Adipose tissue (tissue), 3 donors: Measurements from ENCODE around the gene DNAJC13. TPM values are rescaled to one million over a fixed set of nuclear protein-coding genes. Genes with fewer than 3 reads are reported as not detected.

ENCODE experiments used
- H3K27ac ChIP-seq: one replicate; pipeline ENCODE4 v1.5.1; 2013; ENCODE audit warnings: low read depth, low read length
- WGBS, 3 donors: extraction: QIAGEN DNeasy Blood & Tissue Kit; methylation state at CpG; one replicate each; pipeline ENCODE4 v1.1.7; 2013; 5-methylcytosine and 5-hydroxymethylcytosine counted together
- polyA plus RNA-seq, 3 donors: library from polyadenylated mRNA; stranded (reverse); fragments of 200-250 nt; gene quantifications; one replicate each; pipeline ENCODE4 v1.2.3, GENCODE V29; 2013
- donor health status: healthy with polysubstance abuse.
- donor health status: Bipolar disorder and iron deficiency.
- donor health status: healthy.

The DNAJC13 gene
- polyA plus RNA-seq, 3 donors, result 5.7 to 15.3 (median 9.8) TPM

- H3K27ac ChIP-seq, result no peak overlapping the region
- WGBS, 3 donors, result 53 to 87% (median 57%) methylated on average over 3 of the region's 3 CpGs
These were observed 13.0 kb upstream of the DNAJC13 start for GRCh38 chr3:132404276-132404675.

DNA sequence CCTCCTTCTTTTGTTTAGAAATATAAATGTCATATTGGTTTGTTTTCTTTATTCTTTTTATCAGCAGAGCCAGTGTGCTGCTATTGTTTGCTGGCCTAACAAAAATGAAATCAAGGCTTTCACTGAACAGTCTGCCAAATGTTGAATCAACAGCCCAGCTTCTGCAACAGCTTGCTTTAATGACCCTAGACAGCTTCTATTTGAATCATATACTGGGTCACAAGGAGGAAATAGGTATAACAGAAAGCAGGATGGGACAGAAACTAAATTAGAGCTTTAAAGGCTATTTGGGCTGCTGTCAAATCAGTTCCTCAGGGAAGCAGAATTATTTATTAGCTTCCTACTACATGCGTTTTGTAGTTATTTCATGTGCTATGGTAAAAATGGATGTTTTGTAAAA lies 12.1 kb upstream of the DNAJC13 start:
- no peak overlapping the region for H3K27ac ChIP-seq
- WGBS, 3 donors, result 34 to 69% (median 35%) methylated on average over 1 of the region's 1 CpG

GRCh38 chr3:132405609-132406299 lies 11.5 kb upstream of the DNAJC13 start:
- no peak overlapping the region for H3K27ac ChIP-seq
- 73 to 90% (median 79%) methylated on average over 4 of the region's 4 CpGs for WGBS, 3 donors

- 90 to 96% (median 96%) methylated on average over 2 of the region's 2 CpGs for WGBS, 3 donors
- H3K27ac ChIP-seq, result no peak overlapping the region
These were observed 10.7 kb upstream of the DNAJC13 start for GRCh38 chr3:132406587-132406986.

DNA sequence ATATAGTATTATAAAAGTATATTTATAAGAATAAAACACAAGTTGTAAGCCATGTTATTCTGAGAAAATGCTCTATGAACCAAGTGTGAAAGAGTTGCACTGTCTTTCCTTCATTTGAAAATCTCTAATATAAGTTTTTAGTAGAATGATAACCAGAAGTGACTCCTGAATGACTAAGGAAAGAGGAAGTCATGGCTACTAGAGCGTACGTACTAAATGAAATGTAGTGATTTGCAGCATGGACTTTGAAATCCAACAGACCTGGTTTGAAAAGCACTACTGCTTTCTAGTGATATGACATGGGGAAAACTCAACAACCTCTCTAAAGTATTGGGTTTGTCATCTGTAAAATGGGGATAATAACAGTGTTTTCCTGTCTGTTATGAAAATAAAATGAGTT lies 10.3 kb upstream of the DNAJC13 start:
- H3K27ac ChIP-seq, result no peak overlapping the region
- 59 to 85% (median 60%) methylated on average over 2 of the region's 2 CpGs for WGBS, 3 donors

DNA sequence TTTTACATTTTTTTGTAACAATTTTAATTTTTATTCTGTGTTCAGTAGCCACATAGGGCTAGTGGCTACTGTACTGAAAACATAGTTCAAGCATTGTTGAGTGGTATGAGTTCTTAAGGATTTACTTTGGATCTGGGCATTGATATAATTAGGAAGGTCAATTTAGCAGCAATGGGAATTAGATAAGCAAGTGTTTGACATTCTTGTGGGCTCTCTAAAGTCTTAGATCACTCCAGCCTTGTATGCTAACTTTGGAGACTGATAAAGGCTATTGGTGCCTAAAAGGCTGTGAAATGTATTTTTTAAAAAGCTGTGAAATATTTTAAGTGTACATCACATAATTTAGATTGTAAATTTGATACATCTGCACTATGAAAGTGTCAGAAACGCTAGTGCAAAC lies 2.5 kb upstream of the DNAJC13 start:
- no peak overlapping the region for H3K27ac ChIP-seq
- 71 to 89% (median 75%) methylated on average over 1 of the region's 1 CpG for WGBS, 3 donors

- no peak overlapping the region for H3K27ac ChIP-seq
- WGBS, 3 donors, result 61 to 84% (median 78%) methylated on average over 4 of the region's 4 CpGs
These were observed 1.1 kb upstream of the DNAJC13 start for GRCh38 chr3:132416161-132416560.

DNA sequence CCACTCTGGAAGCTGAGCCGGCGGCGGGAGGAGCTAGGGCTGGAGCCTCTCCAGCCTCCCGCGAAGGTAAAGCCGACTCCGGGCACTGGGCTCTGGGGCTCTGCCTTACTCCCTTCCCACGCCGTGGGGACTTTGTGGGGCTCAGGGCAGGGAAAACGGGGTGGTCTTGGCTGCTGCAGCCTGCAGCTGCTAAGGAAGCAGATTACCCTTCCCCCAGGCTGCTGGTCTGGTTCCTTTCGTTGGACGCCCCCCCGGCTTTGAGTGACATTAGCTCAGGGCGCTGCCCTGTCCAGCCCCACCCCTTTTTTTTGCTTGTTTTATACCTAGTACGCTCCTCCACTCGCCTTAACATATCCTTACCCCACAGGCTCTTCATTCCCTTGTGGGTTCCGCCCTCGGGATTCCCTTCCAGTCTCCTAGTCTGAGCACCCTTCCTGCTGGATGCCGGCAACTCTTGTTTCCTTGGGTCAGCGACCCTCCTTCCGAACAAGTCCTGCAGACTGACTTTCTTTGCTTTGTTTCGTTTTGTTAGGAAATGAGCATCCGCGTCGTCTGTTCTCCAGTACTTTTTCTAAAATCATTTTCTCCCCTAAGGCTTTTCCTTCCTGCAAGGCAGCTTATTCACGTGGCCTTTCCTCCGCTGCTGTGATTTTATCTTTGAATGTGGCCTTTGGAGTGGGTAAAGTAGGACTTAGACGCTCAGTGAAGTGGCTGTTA lies 551 bp downstream of the DNAJC13 start:
- WGBS, 3 donors, result 0 to 1% (median 0%) methylated on average over 28 of the region's 28 CpGs
- no peak overlapping the region for H3K27ac ChIP-seq

GRCh38 chr3:132418916-132419315 lies 1.6 kb downstream of the DNAJC13 start:
- WGBS, 3 donors, result 9 to 12% (median 10%) methylated on average over 4 of the region's 4 CpGs

DNA sequence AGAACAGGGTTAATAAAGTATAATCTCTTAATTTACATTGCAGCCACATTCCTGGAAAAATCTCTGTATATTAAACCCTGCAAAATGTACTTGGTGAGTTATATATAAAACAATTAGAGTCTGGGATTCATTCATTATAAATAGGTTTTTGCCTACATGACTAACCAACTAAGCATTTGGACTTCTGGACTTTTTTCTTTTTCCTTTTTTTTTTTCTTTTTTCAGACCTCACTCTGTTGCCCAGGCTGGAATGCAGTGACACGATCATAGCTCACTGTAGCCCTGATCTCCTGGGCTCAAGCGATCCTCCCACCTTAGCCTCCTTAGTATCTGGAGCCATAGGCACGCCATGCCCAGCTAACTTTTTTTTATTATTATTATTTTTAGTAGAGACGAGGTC lies 4.5 kb downstream of the DNAJC13 start:
- 90 to 92% (median 90%) methylated on average over 4 of the region's 4 CpGs for WGBS, 3 donors
- no peak overlapping the region for H3K27ac ChIP-seq

More at GRCh38 chr3:132418916-132419315, 1.6 kb downstream of the DNAJC13 start:
- H3K27ac ChIP-seq, result no peak overlapping the region

- WGBS, 3 donors, result 88 to 96% (median 89%) methylated on average over 1 of the region's 1 CpG
- no peak overlapping the region for H3K27ac ChIP-seq
These were observed 5.2 kb downstream of the DNAJC13 start for GRCh38 chr3:132422531-132422930.

DNA sequence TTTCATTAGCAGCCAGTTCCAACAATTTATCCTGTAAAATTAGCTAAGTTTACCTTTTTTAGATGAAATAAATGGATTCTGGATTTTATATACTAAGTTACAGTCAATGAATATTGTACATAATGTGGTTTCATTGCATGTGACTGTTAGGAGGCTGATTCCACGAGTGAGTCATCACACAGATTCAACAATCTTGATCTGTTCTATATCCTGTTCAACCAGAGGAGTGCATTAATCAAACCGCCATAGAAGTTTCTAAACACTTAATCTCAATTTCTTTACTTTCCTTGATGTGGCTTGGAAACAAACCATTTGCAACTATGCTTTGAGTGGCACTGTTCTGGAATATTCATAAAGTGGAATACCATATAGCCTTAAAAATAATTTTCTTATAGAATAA lies 15.3 kb downstream of the DNAJC13 start:
- WGBS, 3 donors, result 45 to 49% (median 48%) methylated on average over 2 of the region's 2 CpGs
- H3K27ac ChIP-seq, result no peak overlapping the region

- WGBS, 3 donors, result 85 to 96% (median 93%) methylated on average over 3 of the region's 3 CpGs
These were observed 15.8 kb downstream of the DNAJC13 start for GRCh38 chr3:132433121-132433520.

DNA sequence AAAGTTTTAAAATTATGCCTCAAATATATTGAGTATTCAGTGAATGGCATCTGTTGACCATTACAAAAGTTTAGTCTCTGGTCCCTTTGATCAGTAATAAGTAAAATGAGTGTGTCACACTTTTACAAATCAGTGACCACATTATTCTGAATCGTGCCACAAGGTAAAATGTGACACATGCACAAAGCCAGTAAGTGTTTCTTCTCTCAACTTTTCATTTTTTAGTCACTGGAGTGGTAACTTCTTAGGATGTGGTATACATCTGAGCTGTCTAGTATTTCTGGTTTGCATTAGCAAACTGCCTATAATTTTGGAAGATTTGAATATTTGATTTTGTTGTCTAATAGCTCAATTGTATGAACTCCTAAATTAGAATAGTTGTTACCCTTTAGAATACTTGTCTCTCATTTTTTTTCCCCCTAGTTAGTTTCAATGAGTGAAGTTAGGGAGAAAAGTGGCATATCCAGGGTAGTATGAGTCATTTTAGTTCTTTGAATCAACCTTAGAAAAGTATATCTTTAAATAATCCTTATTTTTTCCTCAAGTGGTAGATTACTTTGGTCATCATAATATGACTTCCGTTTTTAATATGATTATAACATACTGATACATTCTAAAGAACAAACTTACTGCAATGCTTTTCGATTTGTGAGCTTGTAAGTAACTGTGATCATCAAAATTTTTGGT lies 18.1 kb downstream of the DNAJC13 start:
- no peak overlapping the region for H3K27ac ChIP-seq
- 76 to 85% (median 81%) methylated on average over 3 of the region's 3 CpGs for WGBS, 3 donors

More at GRCh38 chr3:132433121-132433520, 15.8 kb downstream of the DNAJC13 start:
- H3K27ac ChIP-seq, result no peak overlapping the region

DNA sequence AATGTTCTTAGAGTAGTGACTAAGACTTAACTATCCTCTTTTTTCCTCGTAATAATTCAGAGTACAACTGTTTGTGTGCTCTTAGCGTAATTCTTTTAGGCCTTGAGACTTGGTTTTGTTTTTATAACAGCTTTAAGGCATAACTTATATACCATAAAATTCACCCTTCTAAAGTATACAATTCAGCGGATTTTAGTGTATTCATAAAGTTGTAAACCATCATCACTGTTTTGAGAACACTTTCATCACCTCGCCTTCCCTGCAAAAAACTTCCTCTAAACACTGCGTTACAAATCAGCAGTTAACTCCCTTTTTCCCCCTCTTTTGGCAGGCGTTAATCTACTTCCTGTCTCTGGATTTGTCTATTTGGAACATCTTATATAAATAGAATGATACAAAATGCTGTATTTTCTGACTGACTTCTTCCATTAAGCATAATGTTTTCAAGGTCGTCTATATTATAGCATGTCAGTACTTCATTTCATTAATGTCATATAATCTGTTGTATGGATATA lies 18.7 kb downstream of the DNAJC13 start:
- WGBS, 3 donors, result 35 to 82% (median 39%) methylated on average over 7 of the region's 7 CpGs
- no peak overlapping the region for H3K27ac ChIP-seq

DNA sequence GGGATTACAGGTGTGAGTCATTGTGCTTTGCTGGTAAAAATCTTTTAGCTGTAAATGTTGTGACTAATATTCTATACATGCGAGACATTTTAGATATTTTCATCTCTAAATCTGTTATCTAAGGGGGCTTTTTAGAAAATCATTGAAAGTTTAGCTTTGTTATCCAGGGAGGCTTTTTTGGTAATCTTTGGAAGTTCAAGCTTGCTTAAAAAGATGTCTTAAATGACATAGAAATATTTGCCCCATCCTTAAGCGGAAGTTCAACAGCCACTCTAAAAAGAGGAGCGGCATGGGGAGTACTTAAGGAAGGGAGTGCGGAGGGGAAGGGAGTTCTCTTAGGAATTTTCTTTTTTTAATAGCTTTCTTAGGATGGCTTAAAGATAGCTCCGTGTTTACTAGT lies 26.1 kb downstream of the DNAJC13 start:
- H3K27ac ChIP-seq, result no peak overlapping the region
- WGBS, 3 donors, result 88 to 97% (median 88%) methylated on average over 5 of the region's 5 CpGs

DNA sequence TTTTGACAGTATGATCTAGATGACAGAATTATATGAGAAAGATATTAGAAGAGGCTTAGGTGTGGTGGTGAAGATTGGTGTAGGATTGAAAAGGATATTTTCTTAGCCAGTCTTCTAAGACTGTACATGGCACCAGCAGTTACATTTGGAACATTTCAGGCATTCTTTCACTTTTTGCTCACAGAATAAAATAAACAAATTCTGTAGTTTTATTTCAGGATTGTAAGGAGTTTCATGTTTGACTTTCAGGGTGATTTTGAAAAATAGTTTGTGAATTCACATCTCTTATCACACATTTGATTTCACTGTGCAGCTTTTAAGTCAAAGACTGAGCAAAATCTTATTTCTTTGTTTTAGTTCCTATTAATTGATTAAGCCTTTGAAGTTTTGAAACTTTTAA lies 27.1 kb downstream of the DNAJC13 start:
- H3K27ac ChIP-seq, result no peak overlapping the region

- no peak overlapping the region for H3K27ac ChIP-seq
These were observed 28.5 kb downstream of the DNAJC13 start for GRCh38 chr3:132445817-132446216.

GRCh38 chr3:132448216-132448961 lies 31.1 kb downstream of the DNAJC13 start:
- H3K27ac ChIP-seq, result no peak overlapping the region
- 32 to 49% (median 35%) methylated on average over 6 of the region's 6 CpGs for WGBS, 3 donors
